Esophagus (tissue), 2 donors: ENCODE results near the gene ABCA7. TPM values are rescaled to one million over a fixed set of nuclear protein-coding genes. Genes with fewer than 3 reads are reported as not detected.
A peak's percentile ranks its signal among the peaks of the same experiment; 100 is the strongest.

Experiments used
- H3K27ac ChIP-seq, 2 donors: one replicate each; pipeline ENCODE4 v1.5.1; 2013; ENCODE audit warnings: low read depth in 2 of 2, mild to moderate bottlenecking in 2 of 2, inconsistent platforms in 1 of 2, low read length in 1 of 2, moderate library complexity in 1 of 2
- H3K27me3 ChIP-seq, 2 donors: one replicate each; pipeline ENCODE4 v1.6.1; 2013; ENCODE audit warnings: low read length in 2 of 2, control low read depth in 1 of 2, mild to moderate bottlenecking in 1 of 2; ENCODE audit not compliant: insufficient read depth in 2 of 2, control insufficient read depth in 1 of 2
- H3K36me3 ChIP-seq, 2 donors: one replicate each; pipeline ENCODE4 v1.6.1; 2013; ENCODE audit warnings: low read length in 1 of 2; ENCODE audit not compliant: control insufficient read depth in 2 of 2, insufficient read depth in 2 of 2
- H3K4me1 ChIP-seq, 2 donors: one replicate each; pipeline ENCODE4 v1.6.1; 2013; ENCODE audit warnings: low read length in 1 of 2; ENCODE audit not compliant: control insufficient read depth in 2 of 2, insufficient read depth in 2 of 2
- H3K4me3 ChIP-seq, 2 donors: one replicate each; pipeline ENCODE4 v1.5.1; 2013; ENCODE audit warnings: low read length in 2 of 2, mild to moderate bottlenecking in 2 of 2, low read depth in 1 of 2, moderate library complexity in 1 of 2
- H3K9me3 ChIP-seq, 2 donors: one replicate each; pipeline ENCODE4 v1.6.1; 2013; ENCODE audit warnings: mild to moderate bottlenecking in 2 of 2, low read depth in 1 of 2, low read length in 1 of 2, moderate library complexity in 1 of 2; ENCODE audit not compliant: control insufficient read depth in 2 of 2, insufficient read depth in 1 of 2
- WGBS, 2 donors: extraction: QIAGEN DNeasy Blood & Tissue Kit; methylation state at CpG; one replicate each; pipeline ENCODE4 v1.1.7; 2013; 5-methylcytosine and 5-hydroxymethylcytosine counted together
- polyA plus RNA-seq, 2 donors: library from polyadenylated mRNA; stranded (reverse); fragments of 200-250 nt; gene quantifications; one replicate each; pipeline ENCODE4 v1.2.3, GENCODE V29; 2013
- donor health status: healthy with polysubstance abuse.
- donor health status: Bipolar disorder and iron deficiency.

Gene ABCA7
- polyA plus RNA-seq, 2 donors = 11.4 to 26.4 TPM

- Histone ChIP-seq H3K27ac (peak overlapping the region; percentile 39 to 61), H3K4me3 (peak overlapping the region; percentile 17 to 56), H3K36me3 (peaks cover 0 to 4% of the 10 kb centered on the region in 2 donors), H3K27me3 (peaks cover 0 to 5% of the 10 kb centered on the region in 2 donors), H3K4me1 (peaks cover 8 to 10% of the 10 kb centered on the region in 2 donors), H3K9me3 (no peaks in the 10 kb centered on the region)
- 59 to 60% methylated on average over 45 of the region's 45 CpGs for WGBS, 2 donors
Observed at GRCh38 chr19:1068009-1069001, 28.4 kb downstream of the ABCA7 start.

DNA sequence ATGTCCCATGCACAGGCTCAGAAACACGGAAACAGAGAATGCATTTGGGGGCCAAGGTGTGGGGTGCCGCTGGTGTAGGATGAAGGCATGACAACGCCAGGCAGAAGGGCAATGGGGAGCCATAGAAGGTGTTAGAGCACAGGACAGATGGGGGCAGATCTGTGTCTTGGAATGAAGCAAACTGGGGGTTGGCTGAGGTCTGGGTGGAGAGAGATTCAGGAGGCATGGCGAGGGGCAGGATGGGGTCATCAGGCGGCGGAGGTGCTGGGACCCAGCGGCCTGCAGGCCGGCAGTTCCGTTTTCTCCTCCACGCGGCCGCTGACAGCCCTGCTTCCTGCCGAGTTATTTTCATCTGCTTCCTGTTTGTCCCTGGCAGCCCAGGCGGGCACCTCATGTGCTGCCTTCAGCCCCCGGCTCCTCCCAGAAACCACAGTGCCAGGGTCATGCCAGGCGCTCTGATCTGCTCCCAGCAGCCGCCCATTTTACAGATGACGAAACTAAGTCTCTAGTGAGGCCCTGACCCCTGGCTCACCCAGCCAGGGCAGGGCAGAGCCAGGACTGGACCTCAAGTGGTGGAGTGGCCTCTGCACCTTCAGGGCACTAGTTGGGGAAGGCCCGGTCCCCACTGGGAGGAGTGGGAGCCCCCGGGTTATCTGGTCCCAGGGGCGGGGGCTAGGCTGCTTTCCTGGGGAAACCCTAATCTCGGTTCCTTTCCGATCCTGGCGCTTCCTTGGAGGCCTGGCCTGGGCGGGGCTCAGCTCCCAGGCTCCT is 29.3 kb downstream of the ABCA7 start:
- H3K27ac ChIP-seq = peak overlapping the region in 1 of 2 donors; percentile 40
- H3K4me3 ChIP-seq = peak overlapping the region; percentile 7 to 37
- peaks cover 8 to 10% of the 10 kb centered on the region in 2 donors for H3K4me1 ChIP-seq
- peaks cover 0 to 9% of the 10 kb centered on the region in 2 donors for H3K36me3 ChIP-seq
- WGBS, 2 donors = 44 to 45% methylated on average over 25 of the region's 25 CpGs
- no peaks in the 10 kb centered on the region for H3K9me3 ChIP-seq
- peaks cover 0 to 5% of the 10 kb centered on the region in 2 donors for H3K27me3 ChIP-seq

- no peaks in the 10 kb centered on the region for H3K9me3 ChIP-seq
- H3K4me3 ChIP-seq = no peak overlapping the region
- WGBS, 2 donors = 24 to 26% methylated on average over 21 of the region's 21 CpGs
- H3K4me1 ChIP-seq = peaks cover 8 to 11% of the 10 kb centered on the region in 2 donors
- peaks cover 0 to 9% of the 10 kb centered on the region in 2 donors for H3K36me3 ChIP-seq
- no peak overlapping the region for H3K27ac ChIP-seq
- peaks cover 0 to 5% of the 10 kb centered on the region in 2 donors for H3K27me3 ChIP-seq
Observed at GRCh38 chr19:1070576-1070930, 30.6 kb downstream of the ABCA7 start.

GRCh38 chr19:1070931-1071791 is 31.3 kb downstream of the ABCA7 start:
- WGBS, 2 donors = 19 to 23% methylated on average over 79 to 99 of the region's 99 CpGs
- Histone ChIP-seq H3K27ac (no peak overlapping the region), H3K4me3 (peak overlapping the region in 1 of 2 donors; percentile 12), H3K4me1 (peaks cover 8 to 11% of the 10 kb centered on the region in 2 donors), H3K9me3 (no peaks in the 10 kb centered on the region), H3K36me3 (peaks cover 0 to 9% of the 10 kb centered on the region in 2 donors), H3K27me3 (peaks cover 0 to 5% of the 10 kb centered on the region in 2 donors)

- Histone ChIP-seq H3K36me3 (peaks cover 0 to 9% of the 10 kb centered on the region in 2 donors), H3K27ac (no peak overlapping the region), H3K4me1 (peaks cover 4 to 5% of the 10 kb centered on the region in 2 donors), H3K9me3 (no peaks in the 10 kb centered on the region), H3K4me3 (no peak overlapping the region), H3K27me3 (peaks cover 0 to 1% of the 10 kb centered on the region in 2 donors)
- WGBS, 2 donors = 82% methylated on average over 11 of the region's 11 CpGs
Observed at GRCh38 chr19:1072371-1073015, 32.6 kb downstream of the ABCA7 start.

DNA sequence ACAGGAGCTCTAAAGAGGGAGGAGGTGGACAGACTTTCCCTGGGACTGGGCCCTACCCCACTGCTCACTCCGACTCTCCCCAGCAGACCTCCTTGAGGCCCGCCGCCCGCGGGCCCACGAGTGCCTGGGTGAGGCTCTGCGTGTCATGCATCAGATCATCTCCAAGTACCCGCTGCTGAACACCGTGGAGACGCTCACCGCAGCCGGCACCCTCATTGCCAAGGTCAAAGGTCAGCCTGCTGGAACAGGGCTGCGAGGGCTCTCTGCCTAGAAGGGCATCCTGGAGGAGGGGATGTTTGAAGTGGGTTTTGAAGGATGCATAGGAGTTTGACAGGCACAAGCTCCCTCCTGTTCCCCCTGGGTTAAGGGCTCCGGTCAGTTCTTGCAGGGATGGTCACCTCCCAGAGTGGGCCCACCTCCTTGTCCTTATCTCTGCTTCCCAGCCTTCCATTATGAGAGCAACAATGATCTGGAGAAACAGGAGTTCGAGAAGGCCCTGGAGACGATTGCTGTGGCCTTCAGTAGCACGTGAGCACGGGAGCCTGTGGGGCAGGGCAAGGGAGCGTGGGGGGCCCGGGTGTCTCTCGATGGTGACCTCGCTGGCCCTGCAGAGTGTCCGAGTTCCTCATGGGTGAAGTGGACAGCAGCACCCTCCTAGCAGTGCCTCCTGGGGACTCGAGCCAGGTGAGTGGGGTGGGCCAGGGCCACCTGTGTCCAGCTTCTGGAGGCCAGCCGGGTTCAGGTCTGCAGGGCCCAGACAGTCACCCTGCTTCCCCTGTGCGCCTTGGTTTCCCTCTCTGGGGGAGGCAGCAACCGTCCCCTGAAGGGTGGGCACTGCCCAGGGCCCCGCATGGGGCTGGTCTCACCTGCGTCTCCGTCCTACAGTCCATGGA is 33.4 kb downstream of the ABCA7 start:
- Histone ChIP-seq H3K4me3 (no peak overlapping the region), H3K27me3 (no peaks in the 10 kb centered on the region), H3K9me3 (no peaks in the 10 kb centered on the region), H3K4me1 (peaks cover 4 to 8% of the 10 kb centered on the region in 2 donors), H3K36me3 (peaks cover 0 to 9% of the 10 kb centered on the region in 2 donors), H3K27ac (no peak overlapping the region)
- 83 to 87% methylated on average over 30 of the region's 30 CpGs for WGBS, 2 donors

DNA sequence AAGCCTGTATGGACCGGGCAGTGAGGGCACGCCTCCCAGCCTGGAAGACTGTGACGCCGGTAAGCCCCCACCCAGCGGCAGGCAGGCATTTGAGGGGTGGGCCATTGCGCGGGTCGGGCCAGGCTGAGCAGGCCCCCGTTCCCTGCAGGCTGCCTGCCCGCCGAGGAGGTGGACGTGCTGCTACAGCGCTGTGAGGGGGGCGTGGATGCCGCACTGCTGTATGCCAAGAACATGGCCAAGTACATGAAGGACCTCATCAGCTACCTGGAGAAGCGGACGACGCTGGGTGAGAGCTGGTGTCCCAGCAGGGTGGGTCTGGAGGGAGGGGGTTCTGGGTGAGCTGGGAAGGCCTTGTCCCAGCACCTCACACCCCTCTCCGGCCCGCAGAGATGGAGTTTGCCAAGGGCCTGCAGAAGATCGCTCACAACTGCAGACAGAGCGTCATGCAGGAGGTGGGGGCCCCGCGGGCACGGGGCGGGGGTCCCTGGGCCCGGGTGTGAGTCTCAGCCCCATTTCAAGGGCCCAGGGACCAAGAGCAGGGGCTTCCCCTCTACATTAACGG is 34.1 kb downstream of the ABCA7 start:
- WGBS, 2 donors = 68 to 73% methylated on average over 27 to 28 of the region's 28 CpGs
- no peaks in the 10 kb centered on the region for H3K9me3 ChIP-seq
- H3K4me3 ChIP-seq = no peak overlapping the region
- no peaks in the 10 kb centered on the region for H3K27me3 ChIP-seq
- H3K27ac ChIP-seq = no peak overlapping the region
- H3K36me3 ChIP-seq = peaks cover 0 to 9% of the 10 kb centered on the region in 2 donors
- peaks cover 4 to 8% of the 10 kb centered on the region in 2 donors for H3K4me1 ChIP-seq
